CD4-positive, alpha-beta T cell treated with Interleukin-6 at 100 ng/mL for 8 hours (primary cell): ENCODE data around the gene SNAPC2.

Experiments
- DNase-seq: peaks from one replicate; pipeline ENCODE4 v3.0.0-alpha.2; 2020; ENCODE audit warnings: mixed read lengths, low spot score

Gene SNAPC2

DNA sequence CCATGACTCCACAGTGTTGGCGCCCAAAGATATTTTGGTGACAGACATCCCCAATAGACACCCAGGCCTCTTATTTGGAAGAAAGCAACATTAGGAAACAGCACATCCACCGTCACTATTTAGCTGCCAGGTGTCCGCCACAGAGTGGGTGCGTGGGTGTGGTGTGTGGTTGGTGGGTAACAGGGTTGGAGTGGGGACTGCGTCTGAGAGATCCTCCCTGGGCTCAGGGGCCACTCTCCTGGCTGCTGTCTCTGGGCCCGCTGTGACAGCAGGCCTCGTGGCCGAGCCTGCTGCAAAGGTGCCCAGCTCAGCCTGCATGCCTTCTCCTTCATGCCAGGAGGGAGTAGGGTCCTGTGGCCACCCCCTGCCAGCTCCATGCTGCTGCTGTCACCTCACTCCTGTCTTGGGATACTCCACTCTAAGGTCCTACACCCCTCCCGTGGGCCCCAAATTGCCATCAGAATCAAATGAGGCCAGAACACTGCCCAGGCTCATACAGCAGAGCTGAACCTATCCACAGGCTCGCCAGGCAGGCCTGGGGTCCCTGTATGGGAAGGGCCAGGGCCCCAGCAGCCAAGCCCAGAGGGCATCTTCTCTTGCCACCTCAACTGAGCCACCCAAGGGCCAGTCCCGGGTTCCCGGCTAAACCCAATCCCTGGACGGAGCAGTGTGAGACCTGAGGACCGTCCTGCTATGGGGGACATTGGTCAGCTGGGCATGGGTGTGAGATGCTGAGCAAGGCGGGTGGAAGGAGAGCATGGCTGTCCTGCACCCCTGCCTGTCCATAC is 48.1 kb downstream of the SNAPC2 start:
- no peak for DNase-seq

DNA sequence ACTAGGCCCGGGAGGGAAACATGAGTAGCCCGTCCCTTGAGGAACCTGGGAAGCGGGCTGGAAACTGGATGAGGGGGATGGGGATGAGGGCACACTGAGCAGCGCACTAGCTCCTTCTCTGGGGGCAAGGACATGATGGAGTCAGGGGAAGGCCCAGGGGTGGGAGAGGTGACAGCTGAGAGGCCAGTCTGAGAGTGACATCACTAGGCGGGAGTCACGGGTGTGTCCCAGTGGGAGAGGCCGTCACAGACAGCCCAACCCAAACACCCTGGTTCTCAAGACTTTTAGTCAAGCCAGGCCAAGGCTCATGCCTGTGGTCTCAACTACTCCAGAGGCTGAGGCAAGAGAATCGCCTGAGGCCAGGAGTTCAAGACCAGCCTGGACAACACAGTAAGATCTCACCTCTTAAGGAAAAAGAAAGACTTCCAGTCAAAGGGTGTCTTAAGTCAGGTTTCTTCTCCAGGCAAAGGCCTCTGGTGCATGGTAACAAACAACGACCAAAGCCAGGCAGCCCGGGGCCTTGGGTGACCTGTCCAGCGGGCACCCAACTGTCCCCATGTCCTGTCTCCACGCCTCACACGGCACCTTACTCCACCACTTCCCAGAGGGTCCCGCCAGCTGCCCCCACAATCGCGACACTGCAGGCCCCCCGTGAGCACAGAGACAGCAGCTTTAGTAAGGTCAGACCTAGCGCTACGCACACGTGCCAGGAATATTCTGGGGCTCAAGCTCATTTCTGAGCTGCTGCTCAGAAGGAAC is 48.8 kb downstream of the SNAPC2 start:
- DNase-seq = no peak

DNA sequence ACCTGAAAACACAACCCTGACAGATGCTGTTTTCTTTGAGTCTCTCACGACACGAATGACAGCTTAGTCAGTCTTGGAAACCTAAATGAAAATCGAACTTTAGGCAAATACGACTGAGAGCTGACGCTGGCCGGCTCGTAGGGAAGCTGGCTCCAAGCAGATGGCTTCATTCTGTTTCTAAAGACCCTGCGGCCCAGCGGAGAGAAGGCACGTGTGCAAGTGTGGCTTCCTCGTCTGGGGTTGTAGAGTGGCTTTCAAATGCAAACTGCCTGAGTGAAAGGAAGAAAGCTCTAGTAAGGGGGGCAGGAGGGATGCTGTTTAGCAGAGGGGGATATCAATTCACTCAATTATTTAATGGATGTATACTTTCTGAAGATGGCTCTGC is 49.4 kb downstream of the SNAPC2 start:
- no peak for DNase-seq

DNA sequence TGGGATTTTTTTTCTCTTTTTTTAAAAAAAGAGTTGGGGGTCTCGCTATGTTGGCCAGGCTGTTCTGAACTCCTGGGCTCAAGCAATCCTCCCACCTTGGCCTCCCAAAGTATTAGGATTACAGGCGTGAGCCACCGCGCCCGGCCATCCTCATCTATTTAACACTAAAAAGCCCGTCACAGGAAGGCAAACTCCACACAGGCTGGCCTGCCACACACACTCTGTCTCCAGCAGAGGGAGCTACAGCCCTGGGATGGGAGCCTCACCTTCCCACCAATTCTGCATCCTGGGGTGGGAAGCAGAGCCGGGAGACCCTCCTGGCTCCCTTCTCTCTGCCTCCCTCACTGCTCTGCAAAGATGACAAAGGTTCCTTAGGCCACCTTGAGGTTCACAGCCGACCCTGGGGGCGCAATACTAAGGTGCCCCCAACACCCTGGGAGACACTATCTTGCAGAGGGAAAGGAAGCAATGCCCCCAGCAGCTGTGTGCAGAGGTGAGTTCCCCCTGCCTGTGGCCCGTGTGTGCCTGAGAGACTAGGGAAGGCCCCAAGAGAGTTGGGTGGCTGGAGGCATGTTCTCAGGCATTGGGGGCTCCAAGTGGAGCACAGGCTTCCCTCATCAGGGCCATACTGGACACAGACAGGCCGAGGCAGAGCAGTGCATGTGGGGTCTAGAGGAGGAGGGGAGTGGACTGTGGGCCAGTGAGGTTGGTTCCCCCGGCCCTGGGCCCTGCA is 50.7 kb downstream of the SNAPC2 start:
- no peak for DNase-seq

DNA sequence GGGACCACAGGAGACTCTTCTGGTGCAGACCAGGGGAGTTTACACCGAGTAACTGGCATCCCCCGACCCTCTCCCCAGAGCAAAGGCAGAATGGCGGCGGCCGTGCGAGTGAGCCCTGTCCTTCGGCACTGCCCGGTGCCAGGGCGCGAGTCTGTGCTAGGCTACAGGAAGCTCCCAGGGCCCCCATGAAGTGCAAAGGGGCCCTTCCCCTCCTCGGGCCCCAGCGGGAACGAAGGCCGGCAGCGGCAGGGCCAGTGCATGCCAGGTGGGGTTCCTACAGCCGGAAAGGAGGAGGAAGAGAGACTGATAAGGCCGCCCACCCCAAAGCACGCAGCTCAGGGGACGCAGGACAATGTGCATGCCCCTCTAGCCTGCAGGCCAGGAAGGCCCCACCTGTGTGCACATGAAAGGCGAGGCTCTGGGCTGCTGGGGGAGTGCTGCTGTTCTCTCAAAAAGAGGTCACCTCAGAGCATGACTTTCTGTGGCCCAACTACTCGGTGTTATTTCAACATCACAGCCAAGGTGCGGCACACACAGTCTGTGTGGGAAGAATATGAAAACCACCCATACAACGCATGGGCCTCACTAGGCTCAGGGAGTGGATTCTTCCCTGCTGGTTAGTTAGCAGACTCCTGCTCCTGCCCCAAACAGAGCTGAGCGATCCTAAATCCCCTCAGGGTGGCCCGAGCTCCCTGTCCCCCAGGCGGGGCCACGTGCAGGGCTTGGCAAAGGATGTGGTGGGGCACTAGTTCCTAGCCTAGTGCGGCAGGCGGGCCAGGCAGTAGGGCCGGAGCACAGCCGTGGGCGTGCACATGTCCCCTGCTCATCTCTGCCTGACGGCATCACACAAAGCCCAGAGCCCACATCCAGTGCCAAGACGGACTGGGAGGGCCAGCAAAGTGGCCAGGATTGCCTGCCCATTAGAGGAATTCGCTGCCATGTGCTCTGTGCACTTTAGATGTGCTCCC is 51.7 kb downstream of the SNAPC2 start:
- DNase-seq = no peak
